ENCODE results near the gene DNM3. TPM values are rescaled to one million over a fixed set of nuclear protein-coding genes. Genes with fewer than 3 reads are reported as not detected.

The DNM3 gene
- total RNA-seq, 6 experiments from 2014 or later = 0.25 to 0.73 (median 0.39) TPM

DNA sequence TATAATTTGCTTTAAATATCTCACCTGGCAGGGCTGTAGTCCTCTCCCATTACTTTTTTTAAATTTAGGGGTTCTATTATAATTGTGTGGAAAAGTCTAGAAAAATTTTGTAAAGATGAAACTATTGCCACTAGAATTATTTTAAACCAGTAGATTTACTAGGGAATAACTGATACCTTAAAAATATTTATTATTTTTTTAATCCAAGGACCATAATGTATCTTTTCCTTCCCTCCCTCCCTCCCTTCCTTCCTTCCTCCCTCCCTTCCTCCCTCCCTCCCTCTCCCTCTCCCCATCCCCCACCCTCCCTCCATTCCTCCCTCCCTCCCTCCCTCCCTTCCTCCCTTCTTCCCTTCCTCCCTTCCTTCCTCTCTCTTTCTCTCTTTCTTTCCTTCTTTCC is 90.5 kb downstream of the DNM3 start:
- TF ChIP-seq, protein P1, sequence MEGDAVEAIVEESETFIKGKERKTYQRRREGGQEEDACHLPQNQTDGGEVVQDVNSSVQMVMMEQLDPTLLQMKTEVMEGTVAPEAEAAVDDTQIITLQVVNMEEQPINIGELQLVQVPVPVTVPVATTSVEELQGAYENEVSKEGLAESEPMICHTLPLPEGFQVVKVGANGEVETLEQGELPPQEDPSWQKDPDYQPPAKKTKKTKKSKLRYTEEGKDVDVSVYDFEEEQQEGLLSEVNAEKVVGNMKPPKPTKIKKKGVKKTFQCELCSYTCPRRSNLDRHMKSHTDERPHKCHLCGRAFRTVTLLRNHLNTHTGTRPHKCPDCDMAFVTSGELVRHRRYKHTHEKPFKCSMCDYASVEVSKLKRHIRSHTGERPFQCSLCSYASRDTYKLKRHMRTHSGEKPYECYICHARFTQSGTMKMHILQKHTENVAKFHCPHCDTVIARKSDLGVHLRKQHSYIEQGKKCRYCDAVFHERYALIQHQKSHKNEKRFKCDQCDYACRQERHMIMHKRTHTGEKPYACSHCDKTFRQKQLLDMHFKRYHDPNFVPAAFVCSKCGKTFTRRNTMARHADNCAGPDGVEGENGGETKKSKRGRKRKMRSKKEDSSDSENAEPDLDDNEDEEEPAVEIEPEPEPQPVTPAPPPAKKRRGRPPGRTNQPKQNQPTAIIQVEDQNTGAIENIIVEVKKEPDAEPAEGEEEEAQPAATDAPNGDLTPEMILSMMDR (IDR thresholded peaks at IDR 0.05) = no peak
- peaks cover 10% of the 10 kb centered on the region for H3K27me3 Mint-ChIP-seq (ENCODE audit: insufficient read depth)
- H3K27ac Mint-ChIP-seq = no peak overlapping the region
- no peaks in the 10 kb centered on the region for H3K4me1 Mint-ChIP-seq (ENCODE audit: low read depth)
- H3K4me3 Mint-ChIP-seq = no peak overlapping the region
- no peaks in the 10 kb centered on the region for H3K36me3 Mint-ChIP-seq (ENCODE audit: low read depth)
- no peaks in the 10 kb centered on the region for H3K9me3 Mint-ChIP-seq
- DNase-seq = no peak

DNA sequence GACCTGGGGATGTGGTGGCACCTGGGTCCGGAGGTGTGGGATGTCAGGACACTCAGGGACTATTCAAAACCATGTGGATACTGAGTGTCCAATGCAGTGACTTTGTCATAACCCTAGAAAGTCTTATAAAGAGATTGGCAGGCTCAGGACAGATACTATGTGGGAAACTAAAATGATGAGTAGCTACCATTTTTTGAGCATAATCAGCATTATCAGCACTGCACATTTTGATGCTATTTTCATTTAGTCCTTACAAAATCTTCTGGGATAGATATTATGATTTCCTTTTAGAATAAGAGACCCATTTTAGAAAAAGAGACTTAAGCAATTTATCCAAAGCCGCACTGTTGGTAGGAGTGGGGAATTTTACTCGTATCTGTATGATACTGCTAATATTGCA is 93.4 kb downstream of the DNM3 start:
- H3K27ac Mint-ChIP-seq = no peak overlapping the region
- DNase-seq = no peak
- H3K4me3 Mint-ChIP-seq = no peak overlapping the region
- TF ChIP-seq, protein P1 (IDR thresholded peaks at IDR 0.05) = no peak
- no peaks in the 10 kb centered on the region for H3K36me3 Mint-ChIP-seq (ENCODE audit: low read depth)
- no peaks in the 10 kb centered on the region for H3K9me3 Mint-ChIP-seq
- H3K4me1 Mint-ChIP-seq (ENCODE audit: low read depth) = no peaks in the 10 kb centered on the region
- H3K27me3 Mint-ChIP-seq (ENCODE audit: insufficient read depth) = peaks cover 5% of the 10 kb centered on the region

DNA sequence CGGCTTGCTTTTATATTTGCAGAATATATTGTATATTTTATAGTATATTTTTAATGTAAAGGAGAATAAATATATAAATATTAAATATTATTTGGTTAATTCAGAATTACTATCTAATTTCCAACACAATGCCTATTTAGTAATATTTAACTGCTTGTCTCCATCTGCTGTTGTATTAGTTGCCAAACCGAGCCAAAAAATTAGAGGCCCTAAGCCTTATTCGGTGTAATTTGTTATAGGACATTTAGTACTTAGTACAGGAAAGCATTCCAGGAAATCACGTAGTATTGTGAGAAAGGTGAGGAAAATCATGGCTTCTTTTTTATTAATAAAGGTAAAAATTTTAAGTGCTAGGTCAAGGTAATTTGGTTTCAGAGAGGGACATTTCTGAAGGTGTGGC is 93.8 kb downstream of the DNM3 start:
- H3K27me3 Mint-ChIP-seq (ENCODE audit: insufficient read depth) = peaks cover 5% of the 10 kb centered on the region

DNA sequence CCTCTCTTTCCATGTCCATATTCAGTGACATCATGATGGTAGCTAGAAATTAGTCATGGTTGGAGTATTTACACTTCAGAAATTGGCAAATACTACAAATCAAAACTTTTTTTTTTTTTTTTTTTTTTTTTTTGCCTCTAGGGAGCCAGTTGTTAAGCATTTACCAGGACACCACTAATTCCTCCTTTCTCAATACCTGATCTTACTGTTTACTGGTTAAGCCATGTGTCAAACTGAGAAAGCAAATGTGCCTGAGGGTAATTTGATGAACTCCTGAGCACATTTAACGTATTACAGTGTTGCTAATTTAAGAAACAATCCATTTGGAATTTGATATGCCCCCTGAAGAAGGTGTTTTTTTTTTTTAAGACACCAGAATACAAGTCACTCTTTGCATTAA is 94.4 kb downstream of the DNM3 start:
- H3K9me3 Mint-ChIP-seq = no peaks in the 10 kb centered on the region
- no peak for DNase-seq
- no peak overlapping the region for H3K4me3 Mint-ChIP-seq
- H3K36me3 Mint-ChIP-seq (ENCODE audit: low read depth) = no peaks in the 10 kb centered on the region
- H3K27me3 Mint-ChIP-seq (ENCODE audit: insufficient read depth) = peaks cover 3% of the 10 kb centered on the region
- no peak overlapping the region for H3K27ac Mint-ChIP-seq
- H3K4me1 Mint-ChIP-seq (ENCODE audit: low read depth) = no peaks in the 10 kb centered on the region
- TF ChIP-seq, protein P1 (IDR thresholded peaks at IDR 0.05) = no peak

More for the DNA sequence above, 93.8 kb downstream of the DNM3 start:
- no peak for DNase-seq
- no peak overlapping the region for H3K27ac Mint-ChIP-seq
- no peaks in the 10 kb centered on the region for H3K4me1 Mint-ChIP-seq (ENCODE audit: low read depth)
- no peak overlapping the region for H3K4me3 Mint-ChIP-seq
- H3K9me3 Mint-ChIP-seq = no peaks in the 10 kb centered on the region
- TF ChIP-seq, protein P1 (IDR thresholded peaks at IDR 0.05) = no peak
- no peaks in the 10 kb centered on the region for H3K36me3 Mint-ChIP-seq (ENCODE audit: low read depth)

DNA sequence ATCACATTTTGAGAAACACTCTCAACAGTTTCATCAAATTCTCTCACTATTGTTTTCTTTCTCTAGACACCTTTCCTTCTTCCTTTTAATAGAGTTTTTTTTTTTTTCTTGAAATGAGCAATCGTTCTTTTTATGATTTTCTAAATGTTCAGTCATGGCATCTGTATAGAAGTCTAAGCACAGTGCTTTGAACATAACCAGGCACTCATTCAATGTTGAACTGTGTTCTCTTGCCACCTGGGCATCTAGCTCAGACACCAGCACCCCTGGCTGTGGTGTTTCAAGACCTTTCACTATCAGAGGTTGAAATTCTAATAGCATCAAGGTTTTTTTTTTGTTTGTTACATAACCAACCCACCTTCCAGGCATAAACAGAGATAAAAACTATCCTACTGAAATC is 96.6 kb downstream of the DNM3 start:
- H3K9me3 Mint-ChIP-seq = no peaks in the 10 kb centered on the region
- no peak for DNase-seq
- TF ChIP-seq, protein P1 (IDR thresholded peaks at IDR 0.05) = no peak
- peaks cover 2% of the 10 kb centered on the region for H3K27me3 Mint-ChIP-seq (ENCODE audit: insufficient read depth)
- H3K4me3 Mint-ChIP-seq = no peak overlapping the region
- H3K36me3 Mint-ChIP-seq (ENCODE audit: low read depth) = no peaks in the 10 kb centered on the region
- H3K4me1 Mint-ChIP-seq (ENCODE audit: low read depth) = no peaks in the 10 kb centered on the region
- H3K27ac Mint-ChIP-seq = no peak overlapping the region

DNA sequence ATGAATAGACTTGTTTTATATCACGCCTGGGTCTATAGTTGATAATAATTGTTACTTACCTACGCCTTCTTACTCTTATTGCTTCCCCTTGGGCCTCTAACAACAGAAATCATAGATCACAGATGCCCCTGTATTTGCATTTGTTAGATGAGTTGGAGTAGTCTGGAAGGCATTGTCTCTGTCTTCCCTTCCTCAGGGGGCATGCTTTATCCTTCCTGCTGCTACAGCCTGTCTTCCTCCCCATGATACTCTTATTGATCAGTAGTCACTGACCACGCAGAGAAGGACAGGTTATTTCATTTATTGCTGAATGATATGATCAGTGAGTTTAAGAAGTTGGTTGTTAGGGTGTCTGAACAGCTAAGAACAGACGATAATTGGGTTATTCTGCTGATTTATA is 98.4 kb downstream of the DNM3 start:
- H3K27me3 Mint-ChIP-seq (ENCODE audit: insufficient read depth) = peaks cover 2% of the 10 kb centered on the region; the same call in 1 of the 2 replicates
- H3K9me3 Mint-ChIP-seq = no peaks in the 10 kb centered on the region
- no peak overlapping the region for H3K4me3 Mint-ChIP-seq
- H3K4me1 Mint-ChIP-seq (ENCODE audit: low read depth) = no peaks in the 10 kb centered on the region
- TF ChIP-seq, protein P1 (IDR thresholded peaks at IDR 0.05) = no peak
- no peak for DNase-seq
- no peak overlapping the region for H3K27ac Mint-ChIP-seq
- no peaks in the 10 kb centered on the region for H3K36me3 Mint-ChIP-seq (ENCODE audit: low read depth)

All from HFFc6 (cell line).